ENCODE measurements around the gene DLK2.
"Not testable (repeated sequence)": the region's sequence is repeated elsewhere in the genome, so short reads cannot be mapped to it uniquely, and the experiment has no call there.

The DLK2 gene

DNA sequence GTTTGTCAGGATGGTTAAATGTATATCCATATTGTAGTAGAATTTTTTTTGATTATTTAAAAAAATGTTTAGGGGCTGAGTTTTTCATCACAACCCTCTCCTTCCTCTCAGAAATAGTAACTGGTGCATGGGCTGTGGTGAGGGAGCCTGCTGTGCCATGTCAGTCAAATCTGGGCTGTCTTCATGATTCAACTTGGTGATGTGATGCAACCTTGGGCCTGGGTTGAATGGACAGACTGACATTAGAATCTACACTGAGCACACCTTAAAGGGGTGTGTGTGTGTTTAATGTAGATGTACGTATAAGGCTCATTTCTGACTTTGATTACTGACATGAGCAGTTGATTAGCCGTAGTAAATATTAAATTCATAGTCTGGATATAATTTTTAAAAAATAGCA is 25.7 kb upstream of the DLK2 start:
- DNase-seq = no peak

DNA sequence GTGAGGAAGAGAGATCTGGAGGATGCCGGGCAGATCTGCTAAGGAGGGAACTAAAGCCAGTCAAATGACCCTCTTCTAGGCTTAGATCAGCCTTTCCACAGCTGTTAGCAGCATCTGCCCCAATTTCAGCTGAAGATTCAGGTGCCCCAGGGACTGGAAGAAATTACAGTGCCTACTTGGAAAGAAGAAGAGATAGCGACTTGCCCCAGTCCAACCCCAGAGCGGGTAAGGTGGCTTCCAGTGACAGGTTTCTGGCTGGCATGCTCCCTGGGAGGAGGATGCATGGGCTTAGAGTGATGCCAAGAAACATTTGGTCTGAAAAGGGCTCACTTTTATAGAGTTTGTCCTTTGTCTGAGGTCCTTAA is 22.6 kb upstream of the DLK2 start:
- DNase-seq = no peak

GRCh38 chr6:43477235-43478007 is 22.1 kb upstream of the DLK2 start, which contains the start of gene TJAP1:
Gene TJAP1, plus strand, starts transcription at chr6:43477570. Its CDS starts 21,432 bp downstream, at chr6:43499002.
- peak; percentile 99 for DNase-seq

GRCh38 chr6:43476746-43477145 is 21.4 kb upstream of the DLK2 start:
- DNase-seq = no peak

- DNase-seq = no peak
These were observed 20.2 kb upstream of the DLK2 start for GRCh38 chr6:43475516-43475915.

DNA sequence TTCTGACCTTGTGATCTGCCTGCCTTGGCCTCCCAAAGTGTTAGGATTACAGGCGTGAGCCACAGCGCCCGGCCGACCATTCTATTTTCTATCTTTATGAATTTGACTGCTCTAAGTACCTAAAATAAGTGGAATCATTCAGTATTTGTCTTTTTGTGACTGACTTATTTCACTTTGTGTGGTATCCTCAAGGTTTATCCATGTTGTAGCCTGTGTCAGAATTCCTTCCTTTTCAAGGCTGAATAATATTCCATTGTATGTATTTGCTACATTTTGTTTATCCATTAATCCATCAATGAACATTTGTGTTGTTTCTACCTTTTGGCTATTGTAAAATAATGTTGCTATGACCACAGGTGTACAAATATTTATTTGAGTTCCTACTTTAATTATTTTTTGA is 17.2 kb upstream of the DLK2 start:
- DNase-seq = no peak

- DNase-seq = no peak
These were observed 16.1 kb upstream of the DLK2 start for GRCh38 chr6:43471399-43471798.

- DNase-seq = no peak
These were observed 14.6 kb upstream of the DLK2 start for GRCh38 chr6:43469947-43470346.

DNA sequence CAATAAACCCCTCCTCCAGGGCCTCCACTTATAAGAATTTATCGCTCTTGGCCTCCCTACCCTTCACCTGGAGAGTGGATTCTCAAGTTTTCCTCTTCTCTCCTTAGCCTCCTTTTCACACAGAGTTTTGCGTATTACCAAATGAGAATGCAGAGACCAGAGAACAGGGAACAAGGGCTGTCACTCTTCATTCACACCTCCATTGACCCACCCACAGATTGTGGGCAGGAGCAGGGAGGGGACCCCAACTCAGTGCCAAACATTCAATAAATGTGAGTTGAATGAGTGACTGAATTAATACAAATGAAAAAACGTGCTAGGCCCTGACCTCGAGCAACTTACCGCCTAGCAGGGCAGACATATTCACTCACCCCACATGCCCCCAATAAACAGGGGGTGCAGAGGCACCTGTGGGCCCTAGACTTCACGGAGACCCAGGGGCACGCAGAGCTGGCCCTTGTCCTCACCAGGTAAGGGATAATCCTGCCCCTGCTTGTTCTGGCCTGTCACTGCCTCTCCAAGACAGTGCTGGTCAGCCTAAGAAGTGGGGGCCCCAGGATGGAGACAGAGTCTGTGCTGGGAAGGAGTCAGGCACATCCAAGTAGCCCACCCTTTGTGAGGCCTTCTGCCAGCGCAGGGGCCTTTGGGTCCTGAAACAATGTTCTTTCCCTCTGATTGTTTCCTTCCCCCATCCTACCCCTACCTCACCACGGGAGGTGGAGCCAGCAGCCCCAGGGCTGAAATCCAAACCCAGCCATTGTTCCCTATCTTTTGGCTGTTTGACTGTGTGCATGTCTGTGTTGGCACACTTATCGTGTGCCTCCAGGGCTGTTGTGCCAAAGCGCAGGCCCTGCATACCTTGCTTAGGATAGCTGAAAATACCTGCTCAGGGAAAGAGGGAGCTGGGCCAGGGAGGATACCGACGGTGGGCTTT is 13.7 kb upstream of the DLK2 start:
- no peak for DNase-seq

DNA sequence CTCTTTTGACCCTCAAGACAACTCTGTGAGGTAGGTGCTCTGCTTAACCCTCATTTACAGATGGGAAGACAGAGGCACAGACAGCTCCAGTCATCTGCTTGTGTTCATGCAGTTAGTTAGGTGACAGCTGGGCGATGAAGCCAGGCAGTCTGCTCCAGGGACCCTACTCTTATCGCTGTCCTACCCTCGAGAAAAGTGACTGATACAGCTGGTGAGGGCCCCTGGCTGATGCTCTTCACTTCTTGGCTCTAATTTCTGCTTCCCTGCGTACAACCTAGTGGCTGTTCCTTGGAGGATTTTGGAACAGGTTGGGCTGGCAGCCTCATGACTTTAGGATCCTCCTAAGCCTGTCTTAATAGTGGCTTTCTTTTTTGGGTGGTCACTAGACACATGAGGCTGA is 12.9 kb upstream of the DLK2 start:
- no peak for DNase-seq

GRCh38 chr6:43467752-43468151 is 12.4 kb upstream of the DLK2 start:
- no peak for DNase-seq

- DNase-seq = not testable (repeated sequence)
These were observed 11.9 kb upstream of the DLK2 start for GRCh38 chr6:43467265-43467664.

- DNase-seq = no peak
These were observed 10.6 kb upstream of the DLK2 start for GRCh38 chr6:43465948-43466347.

DNA sequence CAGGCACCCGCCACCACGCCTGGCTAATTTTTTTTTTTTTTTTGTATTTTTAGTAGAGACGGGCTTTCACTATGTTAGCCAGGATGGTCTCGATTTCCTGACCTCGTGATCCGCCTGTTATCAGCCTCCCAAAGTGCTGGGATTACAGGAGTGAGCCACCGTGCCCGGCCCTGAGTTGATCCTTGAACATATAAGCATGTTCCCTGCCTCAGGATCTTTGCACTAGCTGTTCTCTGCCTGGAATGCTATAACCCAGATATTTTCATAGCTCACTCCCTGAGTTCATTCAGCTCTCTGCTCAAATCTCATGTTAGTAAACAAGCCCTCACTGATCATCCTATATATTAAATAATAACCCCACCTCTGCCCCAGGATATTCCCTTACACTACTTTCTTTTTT is 9.0 kb upstream of the DLK2 start:
- no peak for DNase-seq

DNA sequence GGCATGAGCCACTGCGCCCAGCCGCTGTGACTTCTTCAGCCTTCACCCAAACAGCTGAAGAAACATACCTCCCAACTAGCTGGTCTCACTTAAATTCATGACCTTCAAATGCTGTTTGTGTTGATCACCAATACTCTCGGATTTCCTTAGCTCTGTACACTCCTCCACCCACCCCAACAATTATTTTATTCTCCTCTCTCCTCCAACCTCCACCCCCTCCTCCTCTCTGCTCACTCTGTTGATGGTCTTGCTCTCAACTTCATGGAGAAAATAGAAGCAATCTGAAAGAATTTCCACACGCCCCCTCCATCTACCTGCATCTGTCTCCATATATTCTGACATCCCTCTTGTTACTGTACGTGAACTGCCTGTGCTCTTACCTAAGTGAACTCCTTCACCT is 6.6 kb upstream of the DLK2 start:
- DNase-seq = no peak

GRCh38 chr6:43460032-43460431 is 4.7 kb upstream of the DLK2 start:
- no peak for DNase-seq

- DNase-seq = no peak
These were observed 4.2 kb upstream of the DLK2 start for GRCh38 chr6:43459535-43459934.

GRCh38 chr6:43458154-43458553 is 2.8 kb upstream of the DLK2 start:
- not testable (repeated sequence) for DNase-seq

DNA sequence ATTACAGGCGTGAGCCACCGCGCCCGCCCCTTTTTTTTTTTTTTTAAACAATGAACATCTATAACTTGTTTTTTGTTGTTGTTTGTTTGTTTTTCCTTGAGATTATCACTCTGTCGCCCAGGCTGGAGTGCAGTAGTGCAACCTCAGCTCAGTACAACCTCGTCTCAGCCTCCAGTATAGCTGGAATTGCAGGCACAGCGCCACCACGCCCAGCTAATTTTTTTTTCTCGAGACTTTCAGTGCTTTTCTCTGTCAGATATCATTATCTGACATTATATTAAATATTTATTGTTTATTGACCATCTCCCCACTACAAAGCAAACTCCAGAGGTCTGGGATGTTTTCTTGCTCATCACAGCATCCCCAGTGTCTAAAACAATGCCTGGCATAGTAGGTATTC is 2.3 kb upstream of the DLK2 start:
- no peak for DNase-seq

DNA sequence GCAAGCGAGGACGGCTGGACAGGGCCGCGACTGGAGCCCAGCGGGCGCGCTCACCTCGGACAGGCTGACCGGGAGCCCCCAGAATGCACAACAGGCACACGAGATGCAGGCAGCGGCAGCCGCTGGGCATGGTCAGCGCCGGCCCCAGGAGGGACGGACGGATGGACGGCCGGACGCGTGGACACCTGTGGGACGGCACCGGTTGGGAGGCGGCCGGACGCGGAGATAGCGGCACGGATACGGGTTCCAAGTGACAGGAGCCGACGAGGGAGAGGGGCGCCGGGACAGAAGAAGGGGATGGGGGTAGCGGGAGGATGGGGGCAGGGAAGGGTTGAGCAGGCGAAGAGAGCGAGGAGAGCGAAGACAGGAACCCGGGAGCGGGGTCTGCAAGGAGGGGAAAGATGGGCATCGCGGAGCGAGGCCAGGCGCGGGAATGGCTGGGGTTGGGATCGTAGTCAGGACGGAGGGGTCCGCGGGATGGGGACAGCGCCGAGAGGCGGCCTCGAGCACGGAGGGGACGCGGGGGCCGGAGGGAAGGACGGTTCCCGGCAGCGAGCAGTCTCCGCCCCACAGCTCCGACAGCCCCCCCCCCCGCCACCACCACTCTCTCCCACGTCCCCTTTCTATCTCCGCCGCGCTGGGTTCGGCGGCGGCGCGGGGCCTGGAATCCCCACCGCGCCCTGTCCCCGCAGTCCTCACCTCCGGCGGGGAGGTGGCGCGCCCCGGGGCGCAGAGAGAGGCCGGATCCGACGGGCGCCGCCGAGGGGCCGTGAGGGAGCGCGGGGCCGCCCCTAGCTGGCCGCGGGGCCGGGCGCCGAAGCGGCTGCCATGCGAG is 435 bp downstream of the DLK2 start:
- DNase-seq = peak; percentile 74

DNA sequence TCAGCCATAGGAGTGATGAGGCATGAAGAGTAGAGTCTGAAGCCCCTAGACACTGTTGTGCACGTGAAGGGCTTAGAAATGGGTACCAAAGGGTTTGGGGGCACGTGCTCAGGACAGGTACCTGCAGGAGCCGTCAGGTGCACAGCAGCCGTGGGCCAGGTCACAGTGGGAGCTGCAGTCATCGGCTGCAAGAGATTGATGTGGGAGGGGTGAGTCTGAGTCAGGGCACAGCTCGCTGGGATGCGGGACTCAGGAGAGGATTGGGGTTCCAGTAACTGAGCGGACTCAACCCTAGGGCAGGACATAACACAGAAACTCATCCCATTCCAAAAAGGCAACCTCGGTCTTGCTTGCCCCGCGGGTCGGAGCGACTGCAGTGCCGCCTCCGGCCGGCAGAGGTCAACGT is 1.1 kb downstream of the DLK2 start:
- DNase-seq = peak; percentile 89

DNA sequence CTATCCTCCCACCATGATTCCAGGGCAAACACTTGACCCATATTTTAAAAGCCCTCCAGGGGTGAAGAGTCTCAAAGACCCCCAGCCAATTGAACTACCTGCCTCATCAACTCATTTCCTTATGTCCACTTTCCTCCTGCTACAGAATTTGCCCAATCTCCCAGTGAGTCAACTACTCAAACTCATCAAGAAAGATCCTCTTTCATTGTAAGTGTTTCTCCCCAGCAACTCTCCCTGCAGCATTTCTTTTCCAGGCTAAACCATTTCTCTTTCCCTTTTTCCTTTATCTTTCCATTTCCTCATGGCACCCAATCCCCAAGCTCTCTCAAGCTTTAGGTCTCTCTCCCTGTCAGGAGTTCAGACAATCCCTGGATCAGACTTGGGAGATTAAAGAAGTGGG is 1.5 kb downstream of the DLK2 start:
- DNase-seq = no peak

GRCh38 chr6:43452896-43453295 is 2.5 kb downstream of the DLK2 start:
- DNase-seq = no peak

All from activated effector memory CD4-positive, alpha-beta T cell treated with anti-CD3 and anti-CD28 coated beads, Interleukin-2, amount 50 U/mL, for 16 hours (primary cell).